NOMO-1 (cell line): ENCODE results near the gene TRIM63.

ENCODE experiments used
- DNase-seq, 2 experiments: peaks; one replicate each; lab custom pipeline; 2025; ENCODE audit not compliant: unreplicated experiment in 2 of 2; lab: John Stamatoyannopoulos, UW

TRIM63 gene

GRCh38 chr1:26089125-26089524 lies 21.7 kb upstream of the TRIM63 start:
- no peak for DNase-seq

- DNase-seq = no peak
Observed at GRCh38 chr1:26084844-26085243, 17.4 kb upstream of the TRIM63 start.

GRCh38 chr1:26084091-26084561 lies 16.7 kb upstream of the TRIM63 start:
- DNase-seq = no peak

- DNase-seq = peak; percentile 17 to 20
Observed at GRCh38 chr1:26083208-26083607, 15.8 kb upstream of the TRIM63 start.

GRCh38 chr1:26082020-26082350 lies 14.6 kb upstream of the TRIM63 start:
- no peak for DNase-seq

- DNase-seq = no peak
Observed at GRCh38 chr1:26081267-26082019, 14.0 kb upstream of the TRIM63 start.

GRCh38 chr1:26079960-26080814 lies 12.8 kb upstream of the TRIM63 start:
- DNase-seq = no peak

- no peak for DNase-seq
Observed at GRCh38 chr1:26079178-26079563, 11.7 kb upstream of the TRIM63 start.

GRCh38 chr1:26078286-26079177 lies 11.1 kb upstream of the TRIM63 start:
- no peak for DNase-seq

GRCh38 chr1:26077524-26077923 lies 10.1 kb upstream of the TRIM63 start:
- no peak for DNase-seq

- no peak for DNase-seq
Observed at GRCh38 chr1:26075421-26076144, 8.2 kb upstream of the TRIM63 start.

GRCh38 chr1:26072305-26072704 lies 4.9 kb upstream of the TRIM63 start:
- DNase-seq = no peak

GRCh38 chr1:26070963-26071342 lies 3.5 kb upstream of the TRIM63 start:
- DNase-seq = no peak

GRCh38 chr1:26070296-26070962 lies 3.0 kb upstream of the TRIM63 start:
- no peak for DNase-seq

- no peak for DNase-seq
Observed at GRCh38 chr1:26069941-26070295, 2.5 kb upstream of the TRIM63 start.

GRCh38 chr1:26066857-26067256 lies 573 bp downstream of the TRIM63 start:
- DNase-seq = no peak

GRCh38 chr1:26066160-26066559 lies 1.3 kb downstream of the TRIM63 start:
- DNase-seq = no peak

GRCh38 chr1:26064553-26064952 lies 2.9 kb downstream of the TRIM63 start:
- DNase-seq = no peak

GRCh38 chr1:26060832-26061574 lies 6.4 kb downstream of the TRIM63 start:
- DNase-seq = no peak
